DMS114 treated with DMSO at 0.1 percent for 48 hours (cell line): ENCODE results near the gene TNFAIP8.
"Not testable (repeated sequence)": the region's sequence is repeated elsewhere in the genome, so short reads cannot be mapped to it uniquely, and the experiment has no call there.

Source experiments
- DNase-seq: peaks from one replicate; lab custom pipeline; 2025; ENCODE audit not compliant: unreplicated experiment; lab: John Stamatoyannopoulos, UW

The TNFAIP8 gene

GRCh38 chr5:119412279-119413227 is 56.7 kb downstream of the TNFAIP8 start:
- no peak for DNase-seq

- DNase-seq: not testable (repeated sequence)
Observed at GRCh38 chr5:119414124-119414734, 58.4 kb downstream of the TNFAIP8 start.

- DNase-seq: no peak
Observed at GRCh38 chr5:119417891-119418605, 62.2 kb downstream of the TNFAIP8 start.

GRCh38 chr5:119418606-119419100 is 62.8 kb downstream of the TNFAIP8 start:
- no peak for DNase-seq

- DNase-seq: no peak
Observed at GRCh38 chr5:119420169-119420568, 64.3 kb downstream of the TNFAIP8 start.

GRCh38 chr5:119426057-119426456 is 70.2 kb downstream of the TNFAIP8 start:
- DNase-seq: no peak

- no peak for DNase-seq
Observed at GRCh38 chr5:119427060-119427459, 71.2 kb downstream of the TNFAIP8 start.

- DNase-seq: not testable (repeated sequence)
Observed at GRCh38 chr5:119427596-119427995, 71.8 kb downstream of the TNFAIP8 start.

- DNase-seq: not testable (repeated sequence)
Observed at GRCh38 chr5:119428166-119428565, 72.3 kb downstream of the TNFAIP8 start.

GRCh38 chr5:119428574-119428973 is 72.8 kb downstream of the TNFAIP8 start:
- not testable (repeated sequence) for DNase-seq

GRCh38 chr5:119432674-119433237 is 76.9 kb downstream of the TNFAIP8 start:
- not testable (repeated sequence) for DNase-seq

GRCh38 chr5:119435436-119436132 is 79.8 kb downstream of the TNFAIP8 start:
- no peak for DNase-seq

- DNase-seq: not testable (repeated sequence)
Observed at GRCh38 chr5:119437785-119438586, 82.2 kb downstream of the TNFAIP8 start.

GRCh38 chr5:119438587-119438917 is 82.7 kb downstream of the TNFAIP8 start:
- not testable (repeated sequence) for DNase-seq

- DNase-seq: no peak
Observed at GRCh38 chr5:119439140-119439631, 83.4 kb downstream of the TNFAIP8 start.

GRCh38 chr5:119439632-119440031 is 83.8 kb downstream of the TNFAIP8 start:
- DNase-seq: not testable (repeated sequence)

- not testable (repeated sequence) for DNase-seq
Observed at GRCh38 chr5:119444643-119445042, 88.8 kb downstream of the TNFAIP8 start.

GRCh38 chr5:119445544-119445943 is 89.7 kb downstream of the TNFAIP8 start:
- DNase-seq: no peak
